NB4 (cell line): ENCODE results near the gene UBA7.

Experiments
- DNase-seq: peaks from one replicate; pipeline ENCODE4 v3.0.0; 2010; ENCODE audit warnings: low read depth
- H3K4me3 ChIP-seq: one replicate; pipeline ENCODE4 v1.5.1; 2011; ENCODE audit warnings: mild to moderate bottlenecking, low read depth, low read length, moderate library complexity
- CTCF ChIP-seq: IDR thresholded peaks from one replicate; pipeline ENCODE4 v1.5.1; 2012; ENCODE audit warnings: low read depth, low read length
- MAX ChIP-seq: IDR thresholded peaks from 2 replicates; pipeline ENCODE4 v1.6.1; 2011; ENCODE audit warnings: low read depth, low read length
- MYC ChIP-seq: IDR thresholded peaks from 2 replicates; pipeline ENCODE4 v1.6.1; 2011; ENCODE audit warnings: low read depth, low read length
- POLR2A ChIP-seq: IDR thresholded peaks from 2 replicates; pipeline ENCODE4 v1.6.1; 2011; ENCODE audit warnings: mild to moderate bottlenecking; ENCODE audit not compliant: insufficient read length; ENCODE audit errors: extremely low read depth

UBA7 gene

GRCh38 chr3:49813497-49814174 lies at the start of gene UBA7:
Gene UBA7, minus strand, starts transcription at chr3:49813953. Its CDS starts 166 bp downstream, at chr3:49813787.
- H3K4me3 ChIP-seq, result peak within 1 kb of the TSS; percentile 42
- TF ChIP-seq POLR2A (peak; percentile 20), CTCF (no peak)
- DNase-seq, result peak; percentile 67

GRCh38 chr3:49859576-49860305 lies 46.0 kb upstream of the UBA7 start:
- DNase-seq, result no peak
- TF ChIP-seq MYC, result no peak
- TF ChIP-seq CTCF, result no peak
- no peak for TF ChIP-seq POLR2A
- no peak for TF ChIP-seq MAX
- no peak overlapping the region for H3K4me3 ChIP-seq

GRCh38 chr3:49856181-49857005 lies 42.6 kb upstream of the UBA7 start, which contains the start of gene TRAIP:
Gene TRAIP, minus strand, starts transcription at chr3:49856564. Its CDS starts 111 bp downstream, at chr3:49856453.
- peak within 1 kb of the TSS; percentile 77 for H3K4me3 ChIP-seq
- TF ChIP-seq POLR2A (peak; percentile 66), MAX (peak; percentile 43; the same call in 1 of the 2 replicates), MYC (peak; percentile 20; the same call in 1 of the 2 replicates), CTCF (no peak)
- DNase-seq, result peak; percentile 95

GRCh38 chr3:49855662-49856061 lies 41.9 kb upstream of the UBA7 start:
- no peak for TF ChIP-seq MYC
- TF ChIP-seq POLR2A, result no peak
- TF ChIP-seq CTCF, result no peak
- TF ChIP-seq MAX, result no peak
- H3K4me3 ChIP-seq, result peak overlapping the region; percentile 77
- DNase-seq, result no peak

- TF ChIP-seq POLR2A (no peak), CTCF (no peak), MAX (no peak), MYC (no peak)
- no peak for DNase-seq
- no peak overlapping the region for H3K4me3 ChIP-seq
Observed at GRCh38 chr3:49845694-49846093, 31.9 kb upstream of the UBA7 start.
